HepG2 (cell line): ENCODE measurements around the gene FXR2. TPM values are rescaled to one million over a fixed set of nuclear protein-coding genes. Genes with fewer than 3 reads are reported as not detected.

Source experiments
- ARID5B ChIP-seq: IDR thresholded peaks from 2 replicates; pipeline ENCODE4 v1.4.0; 2020; ENCODE audit warnings: mild to moderate bottlenecking, missing genetic modification reagents
- CERS6 ChIP-seq: sonication (generic); formaldehyde crosslinking; IDR thresholded peaks from 2 replicates; pipeline ENCODE4 v1.5.0; 2020; ENCODE audit warnings: missing genetic modification reagents
- GPBP1L1 ChIP-seq: sonication (generic); formaldehyde crosslinking; IDR thresholded peaks from 2 replicates; pipeline ENCODE4 v1.5.0; 2020; ENCODE audit warnings: mild to moderate bottlenecking, missing genetic modification reagents
- HNRNPLL ChIP-seq: fragments of 200-400 bp; formaldehyde crosslinking; IDR thresholded peaks from 2 replicates; pipeline ENCODE4 v1.6.1; 2017; ENCODE audit warnings: mild to moderate bottlenecking, low read depth, low read length; ENCODE audit not compliant: poor library complexity, severe bottlenecking
- MAFK ChIP-seq, 2 experiments: IDR thresholded peaks in 1 of 2; conservative IDR thresholded peaks in 1 of 2; 2 replicates each; pipeline ENCODE4 v1.6.1; 2011; ENCODE audit warnings: improper control_type of control experiment in 2 of 2, low read length in 2 of 2
- MATR3 ChIP-seq: sonication (generic); formaldehyde crosslinking; IDR thresholded peaks from 2 replicates; pipeline ENCODE4 v1.4.0; 2020; ENCODE audit warnings: missing genetic modification reagents
- MIER3 ChIP-seq: IDR thresholded peaks from 2 replicates; pipeline ENCODE4 v1.6.1; 2016; ENCODE audit warnings: missing compliant biosample characterization, borderline replicate concordance
- NCOA5 ChIP-seq: sonication (generic); formaldehyde crosslinking; IDR thresholded peaks from 2 replicates; pipeline ENCODE4 v1.4.0; 2020; ENCODE audit warnings: missing genetic modification reagents
- NR2C2 ChIP-seq: sonication (generic); formaldehyde crosslinking; IDR thresholded peaks from 2 replicates; pipeline ENCODE4 v1.4.0; 2020; ENCODE audit warnings: missing genetic modification reagents, mild to moderate bottlenecking, moderate library complexity, borderline replicate concordance
- ONECUT2 ChIP-seq: sonication (generic); formaldehyde crosslinking; IDR thresholded peaks from 2 replicates; pipeline ENCODE4 v1.4.0; 2020; ENCODE audit warnings: missing genetic modification reagents
- RARG ChIP-seq: sonication (generic); formaldehyde crosslinking; IDR thresholded peaks from 2 replicates; pipeline ENCODE4 v1.4.0; 2020; ENCODE audit warnings: low read depth, mild to moderate bottlenecking, missing genetic modification reagents
- SIN3B ChIP-seq: fragments of 150-350 bp; IDR thresholded peaks from 2 replicates; pipeline ENCODE4 v1.6.1; 2014; ENCODE audit warnings: low read length
- TFE3 ChIP-seq: IDR thresholded peaks from 2 replicates; pipeline ENCODE4 v1.6.1; 2016
- YY1 ChIP-seq: IDR thresholded peaks from 2 replicates; pipeline ENCODE4 v1.6.1; 2011; ENCODE audit warnings: low read length, low read depth, moderate library complexity, mild to moderate bottlenecking; ENCODE audit not compliant: insufficient read depth, insufficient replicate concordance
- ZNF121 ChIP-seq: sonication (generic); formaldehyde crosslinking; IDR thresholded peaks from 2 replicates; pipeline ENCODE4 v1.5.0; 2020; ENCODE audit warnings: mild to moderate bottlenecking, missing genetic modification reagents
- ZNF20 ChIP-seq: sonication (generic); formaldehyde crosslinking; IDR thresholded peaks from 2 replicates; pipeline ENCODE4 v1.4.0; 2020; ENCODE audit warnings: mild to moderate bottlenecking, moderate library complexity, missing genetic modification reagents
- ZNF230 ChIP-seq: sonication (generic); formaldehyde crosslinking; IDR thresholded peaks from 2 replicates; pipeline ENCODE4 v1.4.0; 2020; ENCODE audit warnings: mild to moderate bottlenecking, missing genetic modification reagents
- ZNF3 ChIP-seq: IDR thresholded peaks from 2 replicates; pipeline ENCODE4 v1.7.0; 2017; ENCODE audit warnings: inconsistent platforms
- ZNF362 ChIP-seq: sonication (generic); formaldehyde crosslinking; IDR thresholded peaks from 2 replicates; pipeline ENCODE4 v1.4.0; 2020; ENCODE audit warnings: missing genetic modification reagents, mild to moderate bottlenecking, borderline replicate concordance
- ZNF644 ChIP-seq: IDR thresholded peaks from 2 replicates; pipeline ENCODE4 v1.6.1; 2016; ENCODE audit warnings: low read depth
- ZNF83 ChIP-seq: sonication (generic); formaldehyde crosslinking; IDR thresholded peaks from 2 replicates; pipeline ENCODE4 v1.4.0; 2020; ENCODE audit warnings: missing genetic modification reagents, mild to moderate bottlenecking, borderline replicate concordance
- polyA plus RNA-seq, 8 experiments: library from polyadenylated mRNA; depleted of rRNA in 3 of 8; stranded (reverse) in 7 of 8; unstranded in 1 of 8; fragments of >200 nt; fragmentation: Illumina TruSeq in 4 of 8; extraction: Trizol in 4 of 8; gene quantifications; 2 replicates each; pipeline versions ENCODE4 v1.2.1 to v1.2.3, GENCODE V29; 2011 to 2016; ENCODE audit warnings: low read depth in 4 of 8, missing spikeins in 1 of 8, mixed read lengths in 1 of 8; ENCODE audit not compliant: insufficient read depth in 1 of 8
- total RNA-seq, 5 experiments: library from RNA; depleted of rRNA; stranded (reverse); fragments of >200 nt; fragmentation: Illumina TruSeq; extraction: Trizol; gene quantifications; 2 replicates each; pipeline ENCODE4 v1.2.3, GENCODE V29; 2016; ENCODE audit warnings: low read depth in 1 of 5

Gene FXR2
- total and polyA plus RNA-seq, 2 of the 13 experiments (the other 11 are each of a cell fraction or from before 2014, with no cell fraction given) = 20.9 to 24.4 TPM

- no peak for TF ChIP-seq CERS6 (CRISPR knock-in tag)
- no peak for TF ChIP-seq NCOA5 (CRISPR knock-in tag)
- TF ChIP-seq ZNF644 = no peak
- TF ChIP-seq ARID5B (CRISPR knock-in tag) = no peak; the same call in 1 of the 2 replicates
- TF ChIP-seq SIN3B = peak; percentile 62
- peak; percentile 36; the same call in 1 of the 2 replicates for TF ChIP-seq NR2C2 (CRISPR knock-in tag)
- TF ChIP-seq MATR3 = no peak
- no peak for TF ChIP-seq TFE3
- no peak for TF ChIP-seq GPBP1L1 (CRISPR knock-in tag)
- TF ChIP-seq MAFK (conservative IDR thresholded peaks at IDR 0.05 in 1 of 2, IDR thresholded peaks at IDR 0.05 in 1 of 2; ENCODE audit: low read length in 2 of 2) = no peak
- no peak for TF ChIP-seq RARG
- TF ChIP-seq MIER3 = no peak
- TF ChIP-seq ZNF3 (CRISPR knock-in tag) = no peak
- TF ChIP-seq HNRNPLL = peak; percentile 41
- 0 out of 2 replicates have a peak, but pooled peaks have one; percentile 75 for TF ChIP-seq ZNF230 (CRISPR knock-in tag)
- peak; percentile 57; the same call in 1 of the 2 replicates for TF ChIP-seq ZNF121 (CRISPR knock-in tag)
- peak; percentile 97 for TF ChIP-seq YY1
- TF ChIP-seq ZNF20 (CRISPR knock-in tag) = no peak
- peak; percentile 39; the same call in 1 of the 2 replicates for TF ChIP-seq ZNF83 (CRISPR knock-in tag)
- no peak; the same call in 1 of the 2 replicates for TF ChIP-seq ZNF362 (CRISPR knock-in tag)
- no peak for TF ChIP-seq ONECUT2
Observed at GRCh38 chr17:7572588-7573323, 41.9 kb downstream of the FXR2 start (continued).
